HuH-7.5 (cell line): ENCODE results near the gene NAMPT.

Source experiments
- DNase-seq: peaks from one replicate; pipeline ENCODE4 v3.0.0; 2011; ENCODE audit warnings: low spot score

Gene NAMPT

DNA sequence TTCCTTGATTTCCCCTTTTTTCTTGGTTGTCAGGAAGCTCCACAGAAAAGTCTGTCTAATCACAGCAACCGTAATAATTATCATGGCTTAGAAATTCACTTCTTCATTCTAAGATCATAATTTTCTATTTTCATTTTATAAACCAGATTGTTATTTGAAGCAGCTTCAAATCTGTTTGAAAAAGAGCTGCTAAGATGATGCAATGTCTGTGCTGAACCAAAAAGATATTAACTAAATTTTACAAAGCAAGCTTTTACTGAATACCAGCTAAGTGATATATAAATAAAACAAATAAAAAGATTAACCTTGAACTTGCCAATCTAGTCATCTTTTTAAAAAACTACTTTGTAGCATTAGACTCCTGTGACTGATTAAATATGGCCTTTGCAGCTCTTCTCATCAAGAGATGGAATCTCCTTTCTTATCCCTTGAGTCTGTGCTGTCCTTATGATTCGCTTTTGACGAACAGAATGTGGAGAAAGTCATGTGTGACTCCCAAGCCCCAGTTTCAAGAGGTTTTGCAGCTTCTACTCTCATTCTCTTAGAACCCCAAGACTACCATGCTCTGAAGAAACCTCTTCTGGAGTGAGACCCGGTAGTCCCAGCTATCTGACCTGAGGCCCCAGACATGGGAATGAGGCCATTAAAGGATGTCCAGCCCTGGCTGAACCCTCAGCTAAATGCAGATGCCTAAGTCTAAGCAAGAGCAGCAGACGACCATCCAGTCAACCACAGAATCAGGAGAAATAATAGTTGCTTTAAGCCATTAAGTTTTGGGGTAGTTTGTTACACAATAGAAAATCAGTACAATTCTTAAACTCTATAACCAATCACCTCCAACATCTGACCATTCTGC is 14.4 kb downstream of the NAMPT start:
- no peak for DNase-seq

DNA sequence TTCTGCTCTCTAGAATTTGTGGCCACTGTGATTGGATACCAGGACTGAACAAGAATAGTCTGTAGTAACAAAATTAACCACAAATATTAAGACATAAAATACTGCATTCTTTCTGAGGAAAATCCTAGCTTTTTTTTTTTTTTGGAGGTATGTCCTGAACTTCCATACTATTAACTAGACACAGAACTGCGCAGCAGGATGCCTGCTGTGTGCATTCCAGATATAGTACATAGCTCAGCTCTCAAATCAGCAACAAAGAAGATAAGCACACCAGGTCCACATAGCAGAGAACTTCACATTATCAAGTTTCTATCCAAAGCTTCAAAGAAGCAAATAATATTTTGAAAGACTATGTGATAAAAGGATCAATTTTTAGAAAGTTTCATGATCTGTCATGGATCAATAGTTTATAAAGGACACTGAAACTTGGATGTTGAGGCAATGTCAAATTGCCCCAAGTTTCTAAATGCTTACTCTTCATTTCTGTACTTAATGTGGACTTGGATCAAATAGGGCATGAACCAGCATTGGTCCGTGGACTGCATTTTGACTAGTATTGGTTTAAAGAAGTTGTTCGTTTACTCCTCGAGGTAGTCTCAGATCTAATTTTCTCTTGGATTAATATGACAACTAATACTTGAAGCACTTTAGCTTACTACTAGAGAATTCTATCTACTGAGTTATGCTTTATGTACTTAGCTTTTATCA is 15.4 kb downstream of the NAMPT start:
- DNase-seq, result no peak

GRCh38 chr7:106265133-106265532 is 19.6 kb downstream of the NAMPT start:
- no peak for DNase-seq

GRCh38 chr7:106262221-106262881 is 22.4 kb downstream of the NAMPT start:
- no peak for DNase-seq

DNA sequence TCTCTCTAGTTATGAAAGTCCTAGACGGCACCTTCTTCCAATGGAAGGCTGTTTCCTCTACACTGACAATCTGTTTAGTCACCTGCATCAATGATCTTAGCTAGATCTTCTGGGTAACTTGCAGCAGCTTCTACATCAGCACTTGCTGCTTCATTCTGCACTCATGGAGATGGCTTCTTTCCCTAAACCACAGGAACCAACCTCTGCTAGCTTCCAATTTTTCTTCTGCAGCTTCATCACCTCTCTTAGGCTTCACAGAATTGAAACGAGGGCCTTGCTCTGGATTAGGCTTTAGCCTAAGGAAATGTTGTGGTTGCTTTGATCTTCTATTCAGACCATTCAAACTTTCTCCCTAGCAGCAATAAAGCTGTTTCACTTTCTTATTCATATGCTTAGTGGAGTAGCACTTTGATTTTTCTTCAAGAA is 24.6 kb downstream of the NAMPT start:
- DNase-seq, result no peak

GRCh38 chr7:106258789-106259188 is 26.0 kb downstream of the NAMPT start:
- DNase-seq, result no peak

GRCh38 chr7:106257752-106258151 is 27.0 kb downstream of the NAMPT start:
- no peak for DNase-seq

DNA sequence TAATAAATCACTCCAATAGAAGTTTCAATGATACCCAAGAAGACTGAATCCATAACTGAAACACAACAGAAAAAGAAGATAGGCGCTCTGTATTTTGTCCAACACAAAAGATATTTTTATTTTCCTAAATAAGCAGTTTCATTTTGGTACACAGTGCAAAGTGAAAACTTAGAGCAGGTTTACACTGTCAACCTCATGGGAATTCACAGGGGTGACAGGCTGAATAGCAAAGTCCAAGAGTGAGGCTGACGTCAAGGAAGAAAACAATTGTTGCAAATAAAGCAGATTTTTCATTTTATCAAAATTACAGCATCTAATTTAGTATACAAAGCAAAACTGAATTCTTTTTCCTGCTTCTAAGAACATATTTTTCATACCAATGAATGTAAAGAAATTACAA is 28.6 kb downstream of the NAMPT start:
- DNase-seq, result no peak

GRCh38 chr7:106255246-106255645 is 29.5 kb downstream of the NAMPT start:
- DNase-seq, result no peak

GRCh38 chr7:106254525-106255116 is 30.2 kb downstream of the NAMPT start:
- DNase-seq, result no peak

DNA sequence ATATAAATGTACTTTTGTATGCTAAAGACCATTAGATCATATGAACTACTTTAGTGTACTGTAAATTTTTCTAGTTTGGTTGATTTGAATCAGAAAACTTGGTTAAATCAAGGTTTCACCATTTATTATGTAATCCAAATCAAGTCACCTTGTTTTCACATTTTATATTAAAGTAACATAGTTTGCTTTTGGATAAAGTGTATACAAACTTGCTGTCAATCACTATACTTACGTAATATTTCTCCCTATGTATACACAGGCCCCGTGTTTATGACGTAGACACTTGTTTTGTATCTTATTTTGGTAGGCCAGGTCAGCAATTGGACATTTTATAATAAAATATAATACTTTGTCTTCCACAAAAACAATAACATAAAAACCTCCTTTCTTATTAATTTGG is 32.2 kb downstream of the NAMPT start:
- no peak for DNase-seq

GRCh38 chr7:106249488-106249887 is 35.3 kb downstream of the NAMPT start:
- DNase-seq, result no peak

GRCh38 chr7:106248600-106248999 is 36.2 kb downstream of the NAMPT start:
- DNase-seq, result no peak

DNA sequence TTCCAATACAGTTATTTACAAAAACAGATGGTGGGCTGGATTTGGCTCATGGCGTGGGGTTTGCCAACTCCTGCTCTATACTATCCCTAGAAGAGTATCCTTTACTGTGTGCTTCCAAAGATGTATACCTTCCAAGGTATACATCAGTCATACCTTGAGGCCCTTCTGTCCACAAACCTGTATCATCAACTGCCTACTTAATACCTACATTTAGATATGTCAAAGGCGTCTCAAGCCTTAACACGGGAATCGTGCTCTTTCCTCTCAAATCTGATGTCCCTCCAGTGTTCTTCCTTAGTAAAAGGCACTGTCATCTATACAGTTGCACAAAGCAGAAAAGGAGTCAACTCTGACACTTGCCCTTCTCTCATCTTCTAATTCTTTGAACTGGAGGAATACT is 36.9 kb downstream of the NAMPT start:
- no peak for DNase-seq

- DNase-seq, result no peak
Observed at GRCh38 chr7:106246902-106247711, 37.7 kb downstream of the NAMPT start.

DNA sequence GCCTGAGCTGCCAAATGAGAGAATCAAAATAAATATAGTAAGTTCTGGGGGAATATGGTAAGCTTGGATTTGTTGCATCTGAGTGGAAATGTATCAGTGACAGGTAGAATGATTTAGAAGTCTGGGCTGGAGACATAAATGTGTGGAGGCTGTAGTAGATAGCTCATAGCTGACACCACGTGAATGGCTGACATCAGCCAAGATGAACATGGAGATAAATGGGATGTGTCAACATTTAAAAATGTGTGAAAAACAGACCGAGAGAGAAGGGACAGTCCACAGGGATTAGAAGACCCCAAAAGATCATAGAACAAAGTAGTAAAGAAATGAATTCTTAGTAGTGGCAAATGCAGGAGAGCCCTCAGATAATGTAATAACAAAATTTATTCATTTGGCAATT is 40.9 kb downstream of the NAMPT start:
- DNase-seq, result no peak

DNA sequence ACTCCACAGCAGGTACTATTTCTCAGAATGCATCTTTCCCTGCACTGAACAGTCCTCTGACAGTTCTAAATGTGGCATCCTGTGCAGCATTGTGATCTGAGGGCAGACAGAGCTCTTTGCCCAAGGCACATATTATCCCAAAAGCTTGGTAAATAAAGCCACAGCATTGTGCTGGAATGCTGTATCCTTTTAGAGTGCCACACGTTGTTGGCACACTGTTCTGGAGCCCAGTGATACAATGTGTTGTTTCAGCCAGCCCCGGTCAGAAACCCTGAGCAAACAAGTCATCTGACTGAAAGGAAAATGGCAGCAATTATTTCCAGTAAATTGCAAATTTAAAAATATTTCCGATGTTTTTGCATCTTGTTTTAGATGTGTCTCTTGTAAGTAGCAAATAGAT is 45.4 kb downstream of the NAMPT start:
- no peak for DNase-seq

DNA sequence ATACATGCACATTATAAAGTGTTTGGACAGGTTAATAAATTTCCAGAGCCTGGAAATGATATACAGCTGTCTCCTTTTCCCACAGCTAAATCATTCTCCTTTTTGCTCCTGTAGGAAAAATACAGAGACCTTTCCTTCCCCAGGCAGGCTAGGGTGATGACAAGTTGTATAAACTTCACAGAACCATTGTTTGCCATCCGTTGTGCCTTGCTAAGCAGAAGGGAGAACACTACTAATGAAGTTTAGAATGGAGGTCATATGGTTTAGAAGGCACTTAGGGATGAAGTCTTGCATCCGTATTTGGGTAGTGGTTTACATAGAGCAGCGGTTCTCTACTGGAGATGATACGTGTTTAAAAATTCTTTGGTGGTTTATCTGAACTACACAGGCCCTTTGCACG is 46.0 kb downstream of the NAMPT start:
- no peak for DNase-seq

DNA sequence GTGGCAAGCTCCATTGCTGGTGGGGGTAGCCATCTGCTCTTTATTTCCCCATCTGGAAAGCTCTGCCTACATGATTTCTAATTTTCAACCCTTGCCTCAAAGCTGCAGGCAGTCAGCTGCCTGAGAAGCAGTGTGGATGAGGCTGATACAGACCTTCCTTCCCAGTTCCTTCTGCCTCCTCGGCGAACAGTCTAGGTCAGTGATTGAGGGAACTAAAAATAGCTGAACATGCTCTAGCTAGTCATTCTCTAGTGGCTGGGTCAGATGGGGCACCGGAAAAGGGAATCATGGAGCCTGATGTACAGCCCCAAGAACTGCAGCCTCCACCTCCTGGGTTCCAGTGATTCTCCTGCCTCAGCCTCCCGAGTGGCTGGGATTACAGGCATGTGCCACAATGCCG is 48.7 kb downstream of the NAMPT start:
- DNase-seq, result no peak

DNA sequence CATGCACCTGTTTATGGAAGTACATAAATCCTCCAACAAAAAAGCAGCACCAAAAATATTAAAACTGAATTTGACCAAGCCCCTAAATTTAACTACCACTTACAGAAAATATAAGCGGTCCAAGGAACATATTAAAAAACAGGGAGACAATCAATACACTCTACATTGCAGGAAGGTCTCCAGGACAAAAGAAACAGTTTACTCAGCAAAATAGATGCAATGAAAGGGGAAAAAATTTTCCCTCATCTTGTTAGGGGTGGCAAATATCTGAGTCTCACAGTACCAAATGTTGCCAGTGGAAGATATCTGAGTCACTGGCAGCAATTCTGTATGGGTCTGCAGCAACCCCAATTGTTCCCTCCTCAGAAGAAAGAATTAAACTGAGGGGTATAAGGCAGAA is 50.4 kb downstream of the NAMPT start:
- no peak for DNase-seq

DNA sequence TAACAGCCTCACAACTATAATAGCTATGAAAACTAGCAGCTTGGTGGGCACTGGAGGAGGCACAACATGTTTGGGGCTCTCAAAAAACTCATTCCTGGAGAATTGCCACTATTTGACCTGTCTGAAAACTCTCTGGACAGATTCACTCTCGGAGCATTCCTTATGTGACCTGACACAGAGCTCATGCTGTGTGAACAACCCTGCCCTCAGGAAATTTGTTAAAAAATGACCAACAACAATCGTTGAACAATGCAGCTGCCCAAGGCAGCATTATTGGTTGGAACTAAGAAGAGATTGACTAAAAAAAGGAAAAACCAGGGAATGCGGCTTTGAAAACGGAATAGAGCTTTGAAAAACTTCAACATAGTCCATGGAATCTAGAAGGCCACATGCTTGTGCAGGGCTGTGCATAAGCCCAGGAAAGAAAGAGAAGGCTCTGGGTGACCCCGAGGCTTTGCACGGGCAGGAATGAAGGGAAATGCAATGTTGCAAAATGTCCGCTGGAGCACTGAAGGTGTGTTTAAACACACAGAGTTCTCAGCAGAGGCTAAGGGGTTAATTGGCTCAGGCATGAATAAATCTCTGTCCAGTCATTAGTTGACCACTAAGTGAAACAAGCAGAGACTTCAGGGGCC is 52.8 kb downstream of the NAMPT start:
- DNase-seq, result no peak
